BJ (cell line): ENCODE measurements around the gene NSFL1C. TPM values are rescaled to one million over a fixed set of nuclear protein-coding genes. Genes with fewer than 3 reads are reported as not detected.

Experiments used
- CTCF ChIA-PET: fragments of 350-600 bp; formaldehyde crosslinking; extraction: SDS; loops from one replicate; lab custom pipeline; 2021; ENCODE audit warnings: antibody characterized with exemption, inconsistent platforms; lab: Yijun Ruan, JAX
- POLR2A ChIA-PET: fragments of 300-600 bp; sonication (Branson Sonifier 250); formaldehyde crosslinking; extraction: SDS; loops from one replicate; lab custom pipeline; 2021; ENCODE audit warnings: antibody characterized with exemption; lab: Charles Lee
- DNase-seq: peaks from one replicate; pipeline ENCODE4 v3.0.0-alpha.2; 2011; ENCODE audit warnings: low read depth
- H3K27me3 ChIP-seq: 2 replicates; pipeline ENCODE4 v1.6.0; 2011; ENCODE audit warnings: low read length; ENCODE audit not compliant: control insufficient read depth, insufficient read depth
- H3K36me3 ChIP-seq: 2 replicates; pipeline ENCODE4 v1.5.1; 2011; ENCODE audit warnings: low read length; ENCODE audit not compliant: control insufficient read depth, insufficient read depth
- H3K4me3 ChIP-seq: 2 replicates; pipeline ENCODE4 v1.5.1; 2011; ENCODE audit warnings: low read depth, mild to moderate bottlenecking, control low read depth, low read length
- polyA plus RNA-seq: library from polyadenylated mRNA; depleted of rRNA; stranded (reverse); fragments of >200 nt; gene quantifications from 2 replicates; pipeline ENCODE4 v1.2.3, GENCODE V29; 2011; rRNA removed
- TF ChIP-seq, protein P1 (sequence below): IDR thresholded peaks from 2 replicates; pipeline ENCODE4 v1.5.1; 2011; ENCODE audit warnings: low read depth, mild to moderate bottlenecking, control low read depth, inconsistent platforms, low read length, moderate library complexity; ENCODE audit not compliant: insufficient read depth

NSFL1C gene
- polyA plus RNA-seq, 1 experiment = 27.7 TPM

DNA sequence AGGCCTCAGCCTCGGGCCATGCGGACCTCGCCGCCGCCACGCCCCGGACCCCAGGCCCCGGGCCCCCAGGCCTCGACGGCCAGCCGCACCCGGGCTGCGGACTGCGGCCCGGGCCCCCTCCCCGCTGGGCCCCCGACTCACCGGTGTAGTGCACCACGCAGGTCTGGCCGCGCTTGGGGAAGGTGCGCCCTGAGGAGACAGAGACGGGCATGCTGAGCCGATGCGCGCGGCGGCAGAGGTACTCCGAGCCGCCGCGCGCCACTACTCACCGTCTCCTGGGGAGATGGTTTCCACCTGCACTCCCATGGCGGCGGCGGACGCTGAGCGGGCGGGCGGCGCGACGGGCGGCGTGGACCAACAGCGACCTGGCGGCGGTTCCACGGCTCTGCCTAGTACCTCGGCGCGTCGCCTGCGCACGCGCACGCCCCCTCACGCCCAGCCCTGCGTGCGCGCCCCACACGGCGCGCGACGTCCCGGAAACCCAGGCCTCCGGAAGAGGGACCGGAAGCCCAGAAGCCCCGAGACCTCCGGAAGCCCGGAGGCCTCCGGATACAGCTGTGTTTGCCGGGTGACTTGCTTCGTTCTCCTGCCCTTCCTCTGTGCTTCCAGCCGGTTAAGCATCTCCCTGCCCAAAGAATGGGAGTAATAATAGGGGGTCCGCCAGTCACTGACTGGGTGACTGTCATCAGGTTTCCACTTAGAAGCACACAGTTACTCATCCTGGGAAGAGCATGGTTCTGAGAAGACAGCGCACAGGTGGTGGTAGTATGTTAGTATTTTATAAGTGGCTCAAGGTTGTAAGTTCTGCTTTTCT, 73.7 kb downstream of the NSFL1C start, which contains the start of gene FKBP1A:
Gene FKBP1A, minus strand, starts transcription at position 362 of the 814 bp plus-strand sequence. Its CDS starts 56 bp downstream, at position 306.
- ChIA-PET POLR2A (interaction anchor here (0.5 kb wide), 1 partner anchor 40 kb away, joined by 3 read pairs; no protein-coding TSS in a partner anchor), CTCF (interaction anchor here (1.0 to 1.5 kb wide), 4 partner anchors 14 to 180 kb away, joined by 3 read pairs; no protein-coding TSS in a partner anchor)
- no peaks in the 10 kb centered on the region for H3K27me3 ChIP-seq
- H3K36me3 ChIP-seq = no peaks in the 10 kb centered on the region
- DNase-seq = peak; percentile 63
- peak within 1 kb of the TSS; percentile 79 for H3K4me3 ChIP-seq
- TF ChIP-seq, protein P1, sequence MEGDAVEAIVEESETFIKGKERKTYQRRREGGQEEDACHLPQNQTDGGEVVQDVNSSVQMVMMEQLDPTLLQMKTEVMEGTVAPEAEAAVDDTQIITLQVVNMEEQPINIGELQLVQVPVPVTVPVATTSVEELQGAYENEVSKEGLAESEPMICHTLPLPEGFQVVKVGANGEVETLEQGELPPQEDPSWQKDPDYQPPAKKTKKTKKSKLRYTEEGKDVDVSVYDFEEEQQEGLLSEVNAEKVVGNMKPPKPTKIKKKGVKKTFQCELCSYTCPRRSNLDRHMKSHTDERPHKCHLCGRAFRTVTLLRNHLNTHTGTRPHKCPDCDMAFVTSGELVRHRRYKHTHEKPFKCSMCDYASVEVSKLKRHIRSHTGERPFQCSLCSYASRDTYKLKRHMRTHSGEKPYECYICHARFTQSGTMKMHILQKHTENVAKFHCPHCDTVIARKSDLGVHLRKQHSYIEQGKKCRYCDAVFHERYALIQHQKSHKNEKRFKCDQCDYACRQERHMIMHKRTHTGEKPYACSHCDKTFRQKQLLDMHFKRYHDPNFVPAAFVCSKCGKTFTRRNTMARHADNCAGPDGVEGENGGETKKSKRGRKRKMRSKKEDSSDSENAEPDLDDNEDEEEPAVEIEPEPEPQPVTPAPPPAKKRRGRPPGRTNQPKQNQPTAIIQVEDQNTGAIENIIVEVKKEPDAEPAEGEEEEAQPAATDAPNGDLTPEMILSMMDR = no peak

DNA sequence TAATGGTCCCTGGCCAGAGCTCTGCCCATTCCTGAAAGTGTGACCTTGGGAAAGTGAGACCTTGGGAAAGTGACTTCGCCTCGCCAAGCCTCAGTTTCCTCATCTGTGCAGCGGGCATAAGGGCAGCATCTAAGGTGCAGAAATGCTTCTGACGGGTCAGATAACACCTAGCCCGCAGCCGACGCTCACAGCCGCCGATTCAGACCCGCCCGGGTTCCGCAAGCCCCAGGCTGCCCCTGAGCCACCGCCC, 74.3 kb downstream of the NSFL1C start:
- POLR2A ChIA-PET = no interaction called here
- DNase-seq = no peak
- TF ChIP-seq, protein P1 = no peak
- Histone ChIP-seq H3K36me3 (no peaks in the 10 kb centered on the region), H3K4me3 (peak overlapping the region; percentile 79), H3K27me3 (no peaks in the 10 kb centered on the region)
- CTCF ChIA-PET = interaction anchor here (1.4 to 1.5 kb wide), 3 partner anchors 13 to 179 kb away, joined by 3 read pairs; no protein-coding TSS in a partner anchor

Other genes starting within 250 kb of the NSFL1C start
- gene RAD21L1, start 240.8 kb downstream of the NSFL1C start, polyA plus RNA-seq = 0.06 and 0.18 TPM in 2 replicates
- 1.3 and 1.8 TPM in 2 replicates for gene SNPH, start 200.6 kb downstream of the NSFL1C start, polyA plus RNA-seq
- 4.3 and 6.2 TPM in 2 replicates for gene SDCBP2, start 137.7 kb downstream of the NSFL1C start, polyA plus RNA-seq
- gene FKBP1A, start 73.8 kb downstream of the NSFL1C start, polyA plus RNA-seq = 476 and 549 TPM in 2 replicates
- gene SIRPB2, start 24.6 kb upstream of the NSFL1C start, polyA plus RNA-seq = not detected in 2 replicates
- gene SIRPD, start 90.9 kb upstream of the NSFL1C start, polyA plus RNA-seq = not detected in 2 replicates
- 1.1 and 1.9 TPM in 2 replicates for gene SIRPB1, start 153.2 kb upstream of the NSFL1C start, polyA plus RNA-seq
- not detected in 2 replicates for gene SIRPG, start 190.9 kb upstream of the NSFL1C start, polyA plus RNA-seq